Measurements from ENCODE around the gene NUCB2.
A peak's percentile ranks its signal among the peaks of the same experiment; 100 is the strongest.

NUCB2 gene

GRCh38 chr11:17343907-17344306, 67.4 kb downstream of the NUCB2 start:
- DNase-seq, result peak; percentile 84

DNA sequence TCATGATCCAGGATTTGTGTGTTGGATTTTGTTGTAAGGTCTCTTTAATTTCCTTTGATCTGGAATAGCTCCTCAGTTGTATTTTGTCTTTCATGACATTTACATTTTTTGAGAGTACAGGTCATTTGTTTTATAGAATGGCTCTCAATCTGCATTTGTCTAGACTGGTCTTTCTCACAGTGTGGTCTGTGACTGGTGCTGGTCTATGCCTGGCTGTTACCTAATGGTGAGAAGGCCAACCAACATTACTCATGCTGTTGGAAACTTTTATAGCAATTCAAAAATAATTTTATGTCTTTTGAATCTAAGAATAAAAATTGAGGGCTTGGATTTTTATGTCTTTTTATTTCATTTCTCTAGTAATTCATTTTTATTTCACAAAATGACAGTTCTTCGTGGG, 71.1 kb downstream of the NUCB2 start:
- DNase-seq, result no peak

- no peak for DNase-seq
Observed at GRCh38 chr11:17350455-17351171, 74.1 kb downstream of the NUCB2 start.

DNA sequence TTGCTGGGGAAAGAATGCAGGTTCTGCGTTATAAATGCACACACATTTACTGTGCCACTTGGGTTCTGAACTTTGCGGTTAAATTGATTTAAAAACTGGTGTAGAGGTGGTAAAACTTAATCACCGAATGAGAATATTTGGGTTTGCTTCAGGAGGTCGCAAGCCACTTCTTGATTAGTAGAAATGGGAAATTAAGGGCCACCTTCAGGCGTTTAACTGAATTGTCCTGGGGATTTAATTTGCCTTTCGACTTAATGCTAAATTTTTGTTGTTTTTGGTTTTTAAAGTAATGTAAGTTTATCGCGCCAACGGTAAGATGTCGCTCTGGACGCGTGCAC, 74.6 kb downstream of the NUCB2 start:
- no peak for DNase-seq

GRCh38 chr11:17351510-17352176, 75.1 kb downstream of the NUCB2 start, which contains the start of gene NCR3LG1:
Gene NCR3LG1 (plus strand): TSS chr11:17351800. CDS start chr11:17351970, 170 bp downstream.
- peak; percentile 57 for DNase-seq

DNA sequence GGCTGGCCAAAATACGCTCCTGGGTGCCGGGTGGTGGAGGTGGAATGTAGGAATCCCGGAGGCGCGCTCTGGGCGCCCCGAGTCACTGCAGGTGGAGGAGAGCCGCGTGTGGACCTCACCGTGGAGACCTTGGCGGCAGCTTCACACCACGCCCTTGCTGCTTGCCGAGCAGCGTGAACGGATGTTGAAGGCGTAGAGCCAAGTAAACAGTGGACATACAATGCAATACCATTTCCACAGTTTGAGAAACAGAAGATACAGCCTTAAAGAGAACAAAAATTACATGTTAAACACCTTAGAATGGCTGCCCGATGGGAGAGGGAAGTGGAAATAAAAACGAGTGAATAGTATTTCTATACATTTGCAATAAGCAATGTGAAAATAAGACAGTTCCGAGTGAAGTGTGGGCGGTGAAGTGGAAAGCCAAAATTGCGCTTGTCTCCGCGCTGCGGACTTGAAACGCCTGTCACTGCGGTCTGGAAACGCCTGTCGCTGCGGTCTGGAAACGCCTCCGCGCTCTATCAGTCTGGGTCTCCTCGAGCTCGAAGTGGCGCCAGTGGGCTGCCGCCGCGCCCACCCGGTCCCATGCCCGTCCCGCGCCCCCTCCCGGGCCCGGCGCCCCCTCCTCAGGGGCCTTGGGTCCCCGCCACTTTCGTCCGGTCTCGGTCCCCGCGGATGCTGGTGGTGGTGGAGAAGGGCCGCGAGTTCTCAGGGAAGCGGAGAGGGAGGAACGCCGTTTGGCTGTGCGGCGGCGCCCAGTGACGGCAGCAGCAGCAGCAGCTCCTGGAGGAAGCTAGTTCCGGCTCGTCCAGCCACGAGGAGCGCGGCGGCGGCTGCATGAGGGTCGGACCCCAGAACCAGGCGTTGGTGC, 76.6 kb downstream of the NUCB2 start:
- DNase-seq, result peak; percentile 80

DNA sequence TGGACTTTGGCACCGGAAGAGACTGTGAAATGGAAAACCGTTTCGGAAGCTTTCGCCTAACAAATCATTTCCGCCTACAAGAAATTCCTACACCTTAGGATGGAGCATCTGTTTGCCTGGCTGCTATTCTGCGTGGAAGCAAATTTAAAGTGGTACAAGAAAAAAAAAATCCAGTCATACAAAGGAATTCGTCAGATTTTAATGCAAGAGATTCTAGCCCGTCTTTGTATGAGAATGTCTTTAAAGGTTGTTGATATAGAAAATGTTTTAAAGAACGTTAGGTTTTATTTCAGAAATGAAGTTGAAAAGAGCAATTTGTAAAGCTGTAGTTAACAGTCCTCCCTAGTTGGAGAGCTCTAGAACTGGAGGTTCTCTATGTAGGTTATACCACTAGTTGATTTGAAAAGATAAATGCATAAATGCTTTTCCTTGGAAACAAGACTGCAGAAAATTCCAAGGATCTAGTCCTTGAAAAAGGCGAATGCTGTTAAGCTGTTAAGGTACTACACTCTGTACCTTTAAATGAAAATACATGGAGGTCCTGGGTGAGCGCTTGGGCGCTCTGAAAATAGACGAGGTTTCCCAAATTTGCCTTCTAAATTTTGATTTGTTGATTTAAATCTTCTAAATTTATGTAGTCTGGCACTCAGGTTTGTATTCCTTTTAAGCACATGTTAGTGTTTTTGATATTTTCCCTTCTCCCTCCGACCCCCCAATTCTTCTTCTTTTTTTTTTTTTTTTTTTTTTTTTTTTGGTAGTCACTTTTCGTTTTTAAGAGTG, 77.5 kb downstream of the NUCB2 start:
- no peak for DNase-seq

GRCh38 chr11:17354601-17354991, 78.1 kb downstream of the NUCB2 start:
- peak; percentile 75 for DNase-seq

GRCh38 chr11:17366495-17366894, 90.0 kb downstream of the NUCB2 start:
- DNase-seq, result no peak

DNA sequence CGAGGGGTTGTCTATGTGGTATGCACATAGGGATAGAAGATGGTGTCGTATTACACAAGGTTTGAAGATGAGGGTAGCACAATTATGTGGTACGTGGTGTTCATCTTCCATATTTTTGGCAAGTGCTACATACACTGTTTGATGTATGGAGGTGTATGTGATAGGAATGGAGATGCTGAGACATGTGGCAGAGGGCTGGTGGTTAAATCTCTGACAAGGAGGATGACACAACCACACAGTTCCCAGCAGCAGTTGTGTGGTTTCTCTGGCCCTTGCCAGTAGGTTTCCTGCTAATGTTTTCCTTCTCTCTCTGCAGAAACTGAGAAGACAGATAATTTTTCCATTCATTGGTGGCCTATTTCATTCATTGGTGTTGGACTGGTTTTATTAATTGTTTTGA, 92.0 kb downstream of the NUCB2 start:
- DNase-seq, result no peak

DNA sequence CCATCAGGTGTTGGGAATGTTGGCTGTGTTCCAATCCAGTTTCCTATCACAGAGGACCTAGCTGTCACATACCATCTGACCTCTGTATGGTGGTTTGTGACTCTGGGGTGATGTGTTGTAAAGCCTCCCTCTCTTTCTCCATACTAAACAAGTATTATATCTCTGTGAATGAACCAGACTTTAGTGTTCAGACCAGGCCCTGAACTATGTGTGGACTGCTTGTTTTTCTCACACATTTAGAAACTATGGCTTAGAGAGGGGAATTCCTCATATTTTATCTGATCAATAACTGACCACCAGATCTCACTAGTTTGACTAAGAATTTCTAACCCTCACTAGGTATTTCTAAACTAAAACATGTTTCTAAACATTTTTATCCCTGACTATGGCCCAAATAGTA, 92.6 kb downstream of the NUCB2 start:
- DNase-seq, result no peak

DNA sequence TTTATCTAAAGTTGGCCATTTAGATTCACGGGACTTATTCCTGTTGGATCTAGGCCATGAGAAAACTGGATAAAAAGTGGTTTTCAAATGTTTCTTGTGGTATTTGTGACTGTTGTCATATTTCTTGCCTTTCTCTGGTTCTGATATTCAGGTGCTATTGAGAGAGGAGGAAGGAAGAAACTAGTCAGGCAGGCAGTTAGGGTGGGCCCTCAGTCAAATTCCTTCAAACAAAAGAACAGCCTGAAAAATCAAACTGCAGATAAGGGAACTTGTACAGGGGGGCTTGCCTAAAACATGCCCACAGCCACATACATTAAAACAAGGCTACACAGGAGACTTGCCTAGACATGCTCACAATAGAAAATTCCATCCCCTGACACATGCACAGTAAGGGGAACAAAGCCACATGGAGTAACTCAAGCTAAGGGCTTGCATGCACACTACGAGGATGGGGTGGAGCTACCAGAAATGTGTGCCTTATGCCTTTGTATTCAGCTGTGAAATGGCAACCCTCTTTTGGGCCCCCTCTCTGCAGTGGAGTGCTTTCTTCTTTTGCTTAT, 93.2 kb downstream of the NUCB2 start:
- DNase-seq, result no peak

DNA sequence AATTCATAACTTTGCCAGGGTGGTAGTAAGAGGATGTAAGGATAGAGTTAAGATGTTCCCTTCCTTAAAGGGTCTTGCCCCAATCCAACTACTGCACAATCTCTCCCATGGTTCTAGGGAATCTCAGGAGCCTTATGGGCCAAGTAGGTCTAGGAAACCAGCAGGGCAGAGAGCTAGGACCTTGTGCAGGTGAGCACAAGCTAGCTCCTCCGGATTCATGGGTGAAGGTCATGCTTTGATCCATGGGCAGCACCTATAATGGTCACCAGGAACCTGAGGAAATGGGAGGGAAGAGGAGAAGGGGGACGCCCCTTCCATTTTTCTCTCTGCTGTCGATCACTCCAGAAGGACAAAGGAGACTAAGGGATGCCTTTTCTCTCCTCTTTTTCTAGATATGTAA, 95.1 kb downstream of the NUCB2 start:
- DNase-seq, result peak; percentile 43

- DNase-seq, result no peak
Observed at GRCh38 chr11:17375547-17375946, 99.0 kb downstream of the NUCB2 start.

DNA sequence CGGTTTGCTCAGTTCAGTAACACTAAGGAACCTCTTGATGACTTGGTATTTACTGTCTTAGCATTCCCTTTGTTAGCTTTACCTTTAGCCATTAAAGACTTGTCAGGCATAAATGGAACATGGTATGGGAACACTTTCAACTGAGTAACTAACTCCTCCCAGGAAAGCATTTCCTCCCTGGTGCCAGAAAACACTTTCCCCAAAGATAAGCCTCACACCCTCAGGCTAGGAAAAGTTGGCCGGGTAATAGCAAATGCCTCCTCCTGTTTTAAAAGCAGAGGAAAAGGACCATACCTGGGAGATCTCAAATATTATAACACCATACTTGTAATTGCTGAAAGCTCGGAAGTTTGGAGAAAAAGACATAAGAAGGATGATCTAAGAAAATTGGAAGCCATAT, 100.0 kb downstream of the NUCB2 start:
- no peak for DNase-seq

DNA sequence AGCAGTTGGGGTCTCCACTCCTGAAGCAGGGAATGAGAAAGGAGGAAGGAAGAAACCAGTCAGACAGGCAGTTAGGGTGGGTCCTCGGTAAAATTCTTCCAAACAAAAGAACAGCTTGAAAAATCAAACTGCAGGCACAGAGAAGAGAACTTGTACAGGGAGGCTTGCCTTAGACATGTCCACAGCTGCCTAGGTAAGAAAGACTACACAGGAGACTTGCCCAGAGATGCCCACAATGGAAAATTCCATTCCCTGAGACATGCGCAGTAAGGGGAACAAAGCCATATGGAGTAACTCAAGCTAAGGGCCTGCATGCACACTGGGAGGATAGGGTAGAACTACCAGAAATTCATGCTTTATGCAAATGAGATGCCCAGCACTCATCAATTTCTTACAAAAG, 102.1 kb downstream of the NUCB2 start:
- no peak for DNase-seq

GRCh38 chr11:17379383-17380180, 103.0 kb downstream of the NUCB2 start:
- no peak for DNase-seq

GRCh38 chr11:17381156-17381555, 104.6 kb downstream of the NUCB2 start:
- peak; percentile 51 for DNase-seq
